Measurements from ENCODE around the gene RECK.

GRCh38 chr9:36162211-36162738 is 125.6 kb downstream of the RECK start:
- TF ChIP-seq CTCF (IDR thresholded peaks at IDR 0.05; ENCODE audit: low read depth, low read length, poor library complexity, severe bottlenecking) (no peak), EZH2phosphoT487 (IDR thresholded peaks at IDR 0.05; ENCODE audit: borderline replicate concordance, low read length) (no peak)

Measured in DOHH2 (cell line).